PFSK-1 (cell line): ENCODE data around the gene TUBA4A.

Experiments
- FOXP2 ChIP-seq: optimal IDR thresholded peaks from 2 replicates; pipeline ENCODE3; 2011; ENCODE audit warnings: borderline replicate concordance, control low read depth, inconsistent platforms; ENCODE audit not compliant: insufficient read depth; ENCODE audit errors: extremely low read length, extremely low read depth
- POLR2AphosphoS5 ChIP-seq: IDR thresholded peaks from 2 replicates; pipeline ENCODE4 v1.6.1; 2012; ENCODE audit warnings: low read depth, mild to moderate bottlenecking, control low read depth, low read length, moderate library complexity
- SIN3A ChIP-seq: IDR thresholded peaks from 2 replicates; pipeline ENCODE4 v1.6.1; 2012; ENCODE audit warnings: mild to moderate bottlenecking, low read length, moderate library complexity, borderline replicate concordance; ENCODE audit not compliant: insufficient read depth
- TAF1 ChIP-seq: IDR thresholded peaks from 2 replicates; pipeline ENCODE4 v1.6.1; 2012; ENCODE audit warnings: low read length, control low read depth, borderline replicate concordance; ENCODE audit not compliant: insufficient read depth
- TF ChIP-seq, protein P1 (sequence below), 2 experiments: IDR thresholded peaks; 2 replicates each; pipeline versions ENCODE4 v1.6.1 to v1.8.0; 2011 to 2012; ENCODE audit warnings: low read depth in 2 of 2, low read length in 2 of 2, control low read depth in 1 of 2, inconsistent platforms in 1 of 2, mild to moderate bottlenecking in 1 of 2, moderate library complexity in 1 of 2; ENCODE audit not compliant: insufficient read depth in 1 of 2

DNA sequence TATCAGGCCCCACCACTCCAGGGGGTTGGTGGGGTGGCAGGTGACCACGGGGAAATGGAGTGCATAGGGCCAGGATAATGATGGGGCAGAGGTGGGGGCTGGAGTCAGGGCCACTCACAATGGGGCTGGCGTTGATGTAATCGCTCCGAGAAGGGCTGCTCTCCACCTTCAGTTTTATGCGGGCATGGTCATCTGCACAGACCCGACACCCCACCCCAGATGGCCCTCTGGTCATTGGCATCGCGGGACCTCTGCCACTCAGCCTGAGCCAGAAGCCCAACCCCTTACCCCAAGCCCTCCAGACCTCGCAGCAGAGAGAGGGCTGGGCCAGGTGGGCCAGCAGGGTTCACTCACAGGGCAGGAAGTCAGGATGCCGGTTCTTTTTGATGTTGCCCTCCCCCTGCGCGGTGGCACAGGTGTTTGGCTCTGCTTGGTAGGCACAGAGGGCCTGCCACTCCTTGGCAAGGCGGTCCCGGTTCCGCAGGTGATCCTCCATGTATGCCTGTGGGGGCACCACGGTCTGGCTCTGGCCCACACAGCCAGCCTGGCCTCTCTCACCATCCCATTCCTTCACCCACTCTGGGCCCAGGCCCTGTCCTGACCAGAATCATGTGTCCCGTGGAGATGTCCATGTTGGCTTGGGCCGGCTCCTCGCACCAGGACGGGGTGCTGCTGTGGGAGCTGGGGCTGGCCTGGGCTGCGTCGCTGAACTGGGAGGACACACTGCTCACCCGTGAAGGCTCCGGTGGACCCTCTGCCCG is 43.1 kb upstream of the TUBA4A start:
- TF ChIP-seq, protein P1, sequence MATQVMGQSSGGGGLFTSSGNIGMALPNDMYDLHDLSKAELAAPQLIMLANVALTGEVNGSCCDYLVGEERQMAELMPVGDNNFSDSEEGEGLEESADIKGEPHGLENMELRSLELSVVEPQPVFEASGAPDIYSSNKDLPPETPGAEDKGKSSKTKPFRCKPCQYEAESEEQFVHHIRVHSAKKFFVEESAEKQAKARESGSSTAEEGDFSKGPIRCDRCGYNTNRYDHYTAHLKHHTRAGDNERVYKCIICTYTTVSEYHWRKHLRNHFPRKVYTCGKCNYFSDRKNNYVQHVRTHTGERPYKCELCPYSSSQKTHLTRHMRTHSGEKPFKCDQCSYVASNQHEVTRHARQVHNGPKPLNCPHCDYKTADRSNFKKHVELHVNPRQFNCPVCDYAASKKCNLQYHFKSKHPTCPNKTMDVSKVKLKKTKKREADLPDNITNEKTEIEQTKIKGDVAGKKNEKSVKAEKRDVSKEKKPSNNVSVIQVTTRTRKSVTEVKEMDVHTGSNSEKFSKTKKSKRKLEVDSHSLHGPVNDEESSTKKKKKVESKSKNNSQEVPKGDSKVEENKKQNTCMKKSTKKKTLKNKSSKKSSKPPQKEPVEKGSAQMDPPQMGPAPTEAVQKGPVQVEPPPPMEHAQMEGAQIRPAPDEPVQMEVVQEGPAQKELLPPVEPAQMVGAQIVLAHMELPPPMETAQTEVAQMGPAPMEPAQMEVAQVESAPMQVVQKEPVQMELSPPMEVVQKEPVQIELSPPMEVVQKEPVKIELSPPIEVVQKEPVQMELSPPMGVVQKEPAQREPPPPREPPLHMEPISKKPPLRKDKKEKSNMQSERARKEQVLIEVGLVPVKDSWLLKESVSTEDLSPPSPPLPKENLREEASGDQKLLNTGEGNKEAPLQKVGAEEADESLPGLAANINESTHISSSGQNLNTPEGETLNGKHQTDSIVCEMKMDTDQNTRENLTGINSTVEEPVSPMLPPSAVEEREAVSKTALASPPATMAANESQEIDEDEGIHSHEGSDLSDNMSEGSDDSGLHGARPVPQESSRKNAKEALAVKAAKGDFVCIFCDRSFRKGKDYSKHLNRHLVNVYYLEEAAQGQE (IDR thresholded peaks at IDR 0.05; ENCODE audit: insufficient read depth in 1 of 2, low read depth in 2 of 2, low read length in 2 of 2): no peak
- TF ChIP-seq FOXP2 (no peak), SIN3A (no peak), POLR2AphosphoS5 (no peak), TAF1 (no peak)
